Upper lobe of left lung (tissue), 4 donors: ENCODE data around the gene CAPS.
"Not testable (repeated sequence)": the region's sequence is repeated elsewhere in the genome, so short reads cannot be mapped to it uniquely, and the experiment has no call there.

Experiments
- EP300 ChIP-seq, 4 donors: sonication (generic); formaldehyde crosslinking; IDR thresholded peaks; one replicate each; pipeline ENCODE4 v1.5.1; 2017; ENCODE audit warnings: antibody characterized with exemption in 4 of 4, control low read depth in 2 of 4
- TF ChIP-seq, protein P1 (sequence below), 6 experiments: fragments of 450-650 bp in 4 of 6; fragments of 200-600 bp in 2 of 6; sonication (generic) in 2 of 6; IDR thresholded peaks; one replicate each; pipeline ENCODE4 v1.5.1; 2016 to 2019; ENCODE audit warnings: antibody characterized with exemption in 6 of 6

DNA sequence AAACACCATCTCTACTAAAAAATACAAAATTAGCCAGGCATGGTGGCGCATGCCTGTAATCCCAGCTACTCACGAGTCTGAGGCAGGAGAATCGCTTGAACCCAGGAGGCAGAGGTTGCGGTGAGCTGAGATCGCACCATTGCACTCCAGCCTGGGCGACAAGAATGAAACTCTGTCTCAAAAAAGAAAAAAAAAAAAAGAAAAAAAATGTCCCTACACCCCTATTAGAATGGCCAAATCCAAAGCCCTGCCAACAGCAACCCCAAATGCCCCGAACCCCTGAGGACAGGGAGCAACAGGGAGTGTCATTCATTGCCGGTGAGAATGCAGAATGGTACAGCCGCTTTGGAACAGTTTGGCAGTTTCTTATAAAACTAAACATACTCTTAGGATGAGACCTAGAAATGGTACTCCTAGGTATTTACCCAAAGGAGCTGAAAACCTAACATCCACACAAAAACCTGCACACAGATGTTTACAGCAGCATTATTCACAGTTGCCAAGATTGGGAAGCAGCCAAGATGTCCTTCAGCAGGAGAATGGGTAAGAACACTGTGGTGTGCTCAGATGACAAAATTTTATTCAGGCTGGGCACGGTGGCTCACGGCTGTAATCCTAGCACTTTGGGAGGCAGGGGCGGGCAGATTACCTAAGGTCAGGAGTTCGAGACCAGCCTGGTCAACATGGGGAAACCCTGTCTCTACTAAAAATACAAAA lies 30.7 kb upstream of the CAPS start:
- TF ChIP-seq, protein P1, sequence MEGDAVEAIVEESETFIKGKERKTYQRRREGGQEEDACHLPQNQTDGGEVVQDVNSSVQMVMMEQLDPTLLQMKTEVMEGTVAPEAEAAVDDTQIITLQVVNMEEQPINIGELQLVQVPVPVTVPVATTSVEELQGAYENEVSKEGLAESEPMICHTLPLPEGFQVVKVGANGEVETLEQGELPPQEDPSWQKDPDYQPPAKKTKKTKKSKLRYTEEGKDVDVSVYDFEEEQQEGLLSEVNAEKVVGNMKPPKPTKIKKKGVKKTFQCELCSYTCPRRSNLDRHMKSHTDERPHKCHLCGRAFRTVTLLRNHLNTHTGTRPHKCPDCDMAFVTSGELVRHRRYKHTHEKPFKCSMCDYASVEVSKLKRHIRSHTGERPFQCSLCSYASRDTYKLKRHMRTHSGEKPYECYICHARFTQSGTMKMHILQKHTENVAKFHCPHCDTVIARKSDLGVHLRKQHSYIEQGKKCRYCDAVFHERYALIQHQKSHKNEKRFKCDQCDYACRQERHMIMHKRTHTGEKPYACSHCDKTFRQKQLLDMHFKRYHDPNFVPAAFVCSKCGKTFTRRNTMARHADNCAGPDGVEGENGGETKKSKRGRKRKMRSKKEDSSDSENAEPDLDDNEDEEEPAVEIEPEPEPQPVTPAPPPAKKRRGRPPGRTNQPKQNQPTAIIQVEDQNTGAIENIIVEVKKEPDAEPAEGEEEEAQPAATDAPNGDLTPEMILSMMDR (IDR thresholded peaks at IDR 0.05) = not testable (repeated sequence)
- TF ChIP-seq EP300 (IDR thresholded peaks at IDR 0.05) = not testable (repeated sequence)
